H9 (cell line): ENCODE measurements around the gene GRID1. TPM values are rescaled to one million over a fixed set of nuclear protein-coding genes. Genes with fewer than 3 reads are reported as not detected.

Experiments
- DNase-seq: peaks from one replicate; pipeline ENCODE4 v3.0.0-alpha.2; 2017
- H2AFZ ChIP-seq: one replicate; pipeline ENCODE4 v1.6.1; 2013; ENCODE audit warnings: mild to moderate bottlenecking, low read length, control low read depth, moderate library complexity
- H2AK5ac ChIP-seq: 2 replicates; pipeline ENCODE4 v1.6.1; 2013; ENCODE audit warnings: low read length, control low read depth, mixed read lengths; ENCODE audit not compliant: insufficient read length
- H2BK120ac ChIP-seq: one replicate; pipeline ENCODE4 v1.6.1; 2013; ENCODE audit warnings: low read depth, mild to moderate bottlenecking, low read length, control low read depth, inconsistent platforms; ENCODE audit not compliant: poor library complexity, severe bottlenecking
- H2BK12ac ChIP-seq: 2 replicates; pipeline ENCODE4 v1.6.1; 2013; ENCODE audit warnings: low read length, control low read depth, mixed read lengths, low read depth; ENCODE audit not compliant: insufficient read length
- H2BK15ac ChIP-seq: 2 replicates; pipeline ENCODE4 v1.6.1; 2013; ENCODE audit warnings: low read depth, low read length, control low read depth
- H2BK20ac ChIP-seq: one replicate; pipeline ENCODE4 v1.6.1; 2013; ENCODE audit warnings: low read depth, mild to moderate bottlenecking, low read length, control low read depth, inconsistent platforms; ENCODE audit not compliant: poor library complexity, severe bottlenecking
- H2BK5ac ChIP-seq: 2 replicates; pipeline ENCODE4 v1.6.1; 2013; ENCODE audit warnings: low read length, control low read depth, mixed read lengths; ENCODE audit not compliant: insufficient read length
- H3K14ac ChIP-seq: 2 replicates; pipeline ENCODE4 v1.6.1; 2013; ENCODE audit warnings: low read length, control low read depth; ENCODE audit not compliant: insufficient read depth
- H3K18ac ChIP-seq: 2 replicates; pipeline ENCODE4 v1.6.1; 2013; ENCODE audit warnings: low read depth, mild to moderate bottlenecking, mixed read lengths, low read length, control low read depth; ENCODE audit not compliant: insufficient read length
- H3K23ac ChIP-seq: 2 replicates; pipeline ENCODE4 v1.6.1; 2013; ENCODE audit warnings: low read length, control low read depth, mixed read lengths, low read depth; ENCODE audit not compliant: insufficient read length
- H3K23me2 ChIP-seq: 2 replicates; pipeline ENCODE4 v1.6.1; 2013; ENCODE audit warnings: low read depth, mild to moderate bottlenecking, mixed read lengths, low read length, control low read depth; ENCODE audit not compliant: insufficient read length, poor library complexity, severe bottlenecking
- H3K27ac ChIP-seq: 2 replicates; pipeline ENCODE4 v1.5.1; 2013; ENCODE audit warnings: low read length, control low read depth, mixed read lengths, low read depth; ENCODE audit not compliant: insufficient read length
- H3K27me3 ChIP-seq: 2 replicates; pipeline ENCODE4 v1.6.1; 2013; ENCODE audit warnings: low read length, control low read depth, inconsistent platforms; ENCODE audit not compliant: insufficient read depth
- H3K4ac ChIP-seq: 2 replicates; pipeline ENCODE4 v1.6.1; 2013; ENCODE audit warnings: low read depth, mild to moderate bottlenecking, control low read depth, inconsistent platforms, low read length, moderate library complexity
- H3K4me1 ChIP-seq: 2 replicates; pipeline ENCODE4 v1.6.1; 2013; ENCODE audit warnings: low read length, control low read depth, inconsistent platforms; ENCODE audit not compliant: insufficient read depth
- H3K4me2 ChIP-seq: 2 replicates; pipeline ENCODE4 v1.6.1; 2013; ENCODE audit warnings: low read length, control low read depth, mixed read lengths; ENCODE audit not compliant: insufficient read length, insufficient read depth
- H3K56ac ChIP-seq: 2 replicates; pipeline ENCODE4 v1.6.1; 2013; ENCODE audit warnings: low read depth, mild to moderate bottlenecking, mixed read lengths, low read length, control low read depth; ENCODE audit not compliant: insufficient read length
- H3K79me1 ChIP-seq: 2 replicates; pipeline ENCODE4 v1.6.1; 2013; ENCODE audit warnings: low read depth, mild to moderate bottlenecking, moderate library complexity, low read length, control low read depth, inconsistent platforms; ENCODE audit not compliant: insufficient read depth, poor library complexity, severe bottlenecking
- H3K79me2 ChIP-seq: 2 replicates; pipeline ENCODE4 v1.6.1; 2013; ENCODE audit warnings: low read length, control low read depth, inconsistent platforms; ENCODE audit not compliant: insufficient read depth
- H3K9ac ChIP-seq: 2 replicates; pipeline ENCODE4 v1.6.1; 2013; ENCODE audit warnings: low read length, control low read depth, mixed read lengths; ENCODE audit not compliant: insufficient read length; ENCODE audit errors: extremely low read depth
- H3K9me3 ChIP-seq: one replicate; pipeline ENCODE4 v1.6.1; 2013; ENCODE audit warnings: low read depth, low read length, inconsistent platforms; ENCODE audit not compliant: control insufficient read depth
- H3T11ph ChIP-seq: one replicate; pipeline ENCODE4 v1.6.1; 2013; ENCODE audit warnings: mild to moderate bottlenecking, low read length, control low read depth, inconsistent platforms
- H4K20me1 ChIP-seq: one replicate; pipeline ENCODE4 v1.6.1; 2013; ENCODE audit not compliant: control insufficient read depth, insufficient read length, insufficient read depth
- H4K5ac ChIP-seq: 2 replicates; pipeline ENCODE4 v1.6.1; 2013; ENCODE audit warnings: low read depth, mild to moderate bottlenecking, mixed read lengths, low read length, control low read depth; ENCODE audit not compliant: insufficient read length
- H4K8ac ChIP-seq: replicated peaks from 2 replicates; pipeline ENCODE4 v1.6.1; 2013; ENCODE audit warnings: low read length, control low read depth, mixed read lengths, low read depth; ENCODE audit not compliant: insufficient read length
- H4K91ac ChIP-seq: 2 replicates; pipeline ENCODE4 v1.6.1; 2013; ENCODE audit warnings: low read depth, mild to moderate bottlenecking, moderate library complexity, mixed read lengths, low read length, control low read depth; ENCODE audit not compliant: insufficient read length
- H3K27ac Mint-ChIP-seq, 3 experiments: 2 replicates in 2 of 3; 3 replicates in 1 of 3; pipeline ENCODE4 v1.8.0; 2020 to 2021; ENCODE audit warnings: mixed read lengths in 3 of 3, mild to moderate bottlenecking in 1 of 3, moderate library complexity in 1 of 3
- H3K27me3 Mint-ChIP-seq: 2 replicates; pipeline ENCODE4 v1.8.0; 2021; ENCODE audit warnings: low read depth, mild to moderate bottlenecking, moderate library complexity, mixed read lengths
- H3K36me3 Mint-ChIP-seq, 3 experiments: 2 replicates in 2 of 3; 3 replicates in 1 of 3; pipeline ENCODE4 v1.8.0; 2020 to 2021; ENCODE audit warnings: low read depth in 3 of 3, mixed read lengths in 3 of 3; ENCODE audit not compliant: insufficient read depth in 1 of 3
- H3K4me1 Mint-ChIP-seq, 2 experiments: 2 replicates each; pipeline ENCODE4 v1.8.0; 2020; ENCODE audit warnings: mixed read lengths in 2 of 2
- H3K4me3 Mint-ChIP-seq, 2 experiments: 2 replicates in 1 of 2; 3 replicates in 1 of 2; pipeline ENCODE4 v1.8.0; 2020 to 2021; ENCODE audit warnings: mild to moderate bottlenecking in 2 of 2, mixed read lengths in 2 of 2, moderate library complexity in 1 of 2
- H3K9me3 Mint-ChIP-seq, 2 experiments: 2 replicates in 1 of 2; 3 replicates in 1 of 2; pipeline ENCODE4 v1.8.0; 2020; ENCODE audit warnings: mild to moderate bottlenecking in 2 of 2, mixed read lengths in 2 of 2, moderate library complexity in 1 of 2
- CTCF ChIP-seq: fragments of 200-600 bp; sonication (generic); conservative IDR thresholded peaks from 3 replicates; pipeline ENCODE4 v1.8.0; 2021; ENCODE audit warnings: antibody characterized with exemption, mild to moderate bottlenecking
- WGBS: extraction: QIAGEN DNeasy Blood & Tissue Kit; methylation state at CpG from one replicate; pipeline ENCODE4 v1.1.7; 2013; ENCODE audit warnings: missing lambda C conversion rate, low lambda C conversion rate, mixed read lengths; ENCODE audit not compliant: insufficient read length; ENCODE audit errors: extremely low coverage; 5-methylcytosine and 5-hydroxymethylcytosine counted together
- total RNA-seq: library from RNA; stranded (reverse); gene quantifications from 2 replicates; pipeline ENCODE4 v1.2.1, GENCODE V29; 2021

GRID1 gene
- total RNA-seq, 1 experiment from 2014 or later, result 0.35 TPM

- no CpG with 5 or more reads among the region's 4 CpGs for WGBS
- H3K4me1 Mint-ChIP-seq, result peaks cover 0 to 5% of the 10 kb centered on the region in 2 experiments; a peak in 1 of 4 replicates
Observed at GRCh38 chr10:86136934-86137333, 229.7 kb downstream of the GRID1 start.

More at GRCh38 chr10:86136934-86137333, 229.7 kb downstream of the GRID1 start:
- Histone ChIP-seq H3K14ac (no peak overlapping the region), H3K27ac (no peak overlapping the region), H4K5ac (no peak overlapping the region), H4K8ac (no peak overlapping the region), H3K18ac (no peak overlapping the region), H3K4ac (no peak overlapping the region), H3K23ac (no peak overlapping the region), H2BK20ac (no peak overlapping the region), H3T11ph (no peak overlapping the region), H2BK120ac (no peak overlapping the region), H3K4me2 (no peak overlapping the region), H3K9me3 (no peaks in the 10 kb centered on the region), H2BK15ac (no peak overlapping the region), H3K9ac (no peak overlapping the region), H4K20me1 (no peaks in the 10 kb centered on the region), H2AK5ac (no peak overlapping the region), H3K4me1 (no peaks in the 10 kb centered on the region), H2AFZ (no peak overlapping the region), H3K56ac (no peak overlapping the region), H4K91ac (no peak overlapping the region), H3K79me2 (no peaks in the 10 kb centered on the region), H3K23me2 (no peaks in the 10 kb centered on the region), H3K79me1 (no peaks in the 10 kb centered on the region), H2BK12ac (no peak overlapping the region), H3K27me3 (no peaks in the 10 kb centered on the region), H2BK5ac (no peak overlapping the region)
- DNase-seq, result no peak
- Mint-ChIP-seq H3K36me3 (no peaks in the 10 kb centered on the region), H3K4me3 (no peak overlapping the region), H3K27ac (peak overlapping the region in 1 of 3 experiments; percentile 5; a peak in 1 of 7 replicates), H3K9me3 (no peaks in the 10 kb centered on the region), H3K27me3 (no peaks in the 10 kb centered on the region; the same call in 1 of the 2 replicates)
- TF ChIP-seq CTCF, result no peak
